WTC11 (cell line): ENCODE data around the gene LRRC74A. TPM values are rescaled to one million over a fixed set of nuclear protein-coding genes. Genes with fewer than 3 reads are reported as not detected.
A peak's percentile ranks its signal among the peaks of the same experiment; 100 is the strongest.

Experiments used
- ATAC-seq: fragments of 200-7000 bp; cut with Tn5 transposase; 2 replicates; pipeline ENCODE4 v1.10.0; 2021; ENCODE audit warnings: mild to moderate bottlenecking, moderate library complexity
- CTCF ChIA-PET: fragments of 300-600 bp; sonication (Branson Sonifier 250); formaldehyde crosslinking; loops from one replicate; lab custom pipeline; 2021; ENCODE audit warnings: antibody characterized with exemption; lab: Charles Lee
- POLR2A ChIA-PET: fragments of 350-600 bp; sonication (Branson Sonifier 250); formaldehyde crosslinking; loops from one replicate; lab custom pipeline; 2021; ENCODE audit warnings: antibody characterized with exemption; lab: Charles Lee
- DNase-seq: peaks from one replicate; pipeline ENCODE4 v3.0.0; 2021; ENCODE audit warnings: low spot score
- H3K27ac Mint-ChIP-seq: 2 replicates; pipeline ENCODE4 v1.8.0; 2021; ENCODE audit warnings: mixed read lengths
- H3K27me3 Mint-ChIP-seq: 2 replicates; pipeline ENCODE4 v1.8.0; 2021; ENCODE audit warnings: low read depth, mild to moderate bottlenecking, moderate library complexity, mixed read lengths
- H3K36me3 Mint-ChIP-seq: 2 replicates; pipeline ENCODE4 v1.8.0; 2021; ENCODE audit warnings: mixed read lengths
- H3K4me1 Mint-ChIP-seq: 2 replicates; pipeline ENCODE4 v1.8.0; 2022; ENCODE audit warnings: mixed read lengths
- H3K4me3 Mint-ChIP-seq: 2 replicates; pipeline ENCODE4 v1.8.0; 2021; ENCODE audit warnings: mild to moderate bottlenecking, moderate library complexity, mixed read lengths
- H3K9me3 Mint-ChIP-seq: 2 replicates; pipeline ENCODE4 v1.8.0; 2021; ENCODE audit warnings: mixed read lengths
- CDX4 ChIP-seq: fragments of 250-450 bp; sonication (Bioruptor Pico); IDR thresholded peaks from 2 replicates; pipeline ENCODE4 v1.9.0; 2021; ENCODE audit warnings: moderate library complexity, mild to moderate bottlenecking, inconsistent platforms, borderline replicate concordance
- CTCF ChIP-seq: fragments of 200-600 bp; IDR thresholded peaks from 2 replicates; pipeline ENCODE4 v1.8.0; 2022; ENCODE audit warnings: antibody characterized with exemption
- E2F4 ChIP-seq: sonication (generic); formaldehyde crosslinking; IDR thresholded peaks from 2 replicates; pipeline ENCODE4 v1.8.1; 2022; ENCODE audit warnings: low read depth, mild to moderate bottlenecking, moderate library complexity, missing genetic modification reagents, borderline replicate concordance
- ETV6 ChIP-seq: sonication (generic); formaldehyde crosslinking; IDR thresholded peaks from 2 replicates; pipeline ENCODE4 v1.8.1; 2022; ENCODE audit warnings: mild to moderate bottlenecking, missing genetic modification reagents
- JAZF1 ChIP-seq: fragments of 250-450 bp; sonication (Bioruptor Pico); IDR thresholded peaks from 2 replicates; pipeline ENCODE4 v1.9.0; 2021; ENCODE audit warnings: moderate library complexity, mild to moderate bottlenecking, inconsistent platforms
- JUN ChIP-seq: sonication (generic); formaldehyde crosslinking; IDR thresholded peaks from 2 replicates; pipeline ENCODE4 v1.8.0; 2023; ENCODE audit warnings: mild to moderate bottlenecking, missing genetic modification reagents
- NFE2L1 ChIP-seq: sonication (generic); formaldehyde crosslinking; IDR thresholded peaks from 2 replicates; pipeline ENCODE4 v1.8.1; 2023; ENCODE audit warnings: missing genetic modification reagents
- PRDM15 ChIP-seq: sonication (generic); formaldehyde crosslinking; IDR thresholded peaks from 2 replicates; pipeline ENCODE4 v1.8.0; 2022; ENCODE audit warnings: missing genetic modification reagents
- PREB ChIP-seq: sonication (generic); formaldehyde crosslinking; IDR thresholded peaks from 2 replicates; pipeline ENCODE4 v1.8.1; 2022; ENCODE audit warnings: mild to moderate bottlenecking, missing genetic modification reagents, moderate library complexity, borderline replicate concordance
- SMAD3 ChIP-seq: sonication (generic); formaldehyde crosslinking; IDR thresholded peaks from 2 replicates; pipeline ENCODE4 v1.8.0; 2022; ENCODE audit warnings: missing genetic modification reagents, mild to moderate bottlenecking, borderline replicate concordance
- TEAD1 ChIP-seq: sonication (generic); formaldehyde crosslinking; IDR thresholded peaks from 2 replicates; pipeline ENCODE4 v1.8.0; 2022; ENCODE audit warnings: mild to moderate bottlenecking, missing genetic modification reagents
- USF2 ChIP-seq: sonication (generic); formaldehyde crosslinking; IDR thresholded peaks from 2 replicates; pipeline ENCODE4 v1.8.1; 2023; ENCODE audit warnings: mild to moderate bottlenecking, missing genetic modification reagents, moderate library complexity
- ZBTB43 ChIP-seq: sonication (generic); formaldehyde crosslinking; IDR thresholded peaks from 2 replicates; pipeline ENCODE4 v1.8.1; 2023; ENCODE audit warnings: mild to moderate bottlenecking, missing genetic modification reagents
- ZNF121 ChIP-seq: sonication (generic); formaldehyde crosslinking; IDR thresholded peaks from 2 replicates; pipeline ENCODE4 v1.8.0; 2023; ENCODE audit warnings: missing genetic modification reagents
- ZNF396 ChIP-seq: fragments of 250-450 bp; sonication (Bioruptor Pico); IDR thresholded peaks from 2 replicates; pipeline ENCODE4 v1.8.0; 2021; ENCODE audit warnings: mild to moderate bottlenecking, moderate library complexity, borderline replicate concordance
- ZNF416 ChIP-seq: fragments of 250-450 bp; sonication (Bioruptor Pico); IDR thresholded peaks from 2 replicates; pipeline ENCODE4 v1.9.0; 2021; ENCODE audit warnings: mild to moderate bottlenecking, inconsistent platforms
- total RNA-seq: library from RNA; stranded (reverse); gene quantifications from 3 replicates; pipeline ENCODE4 v1.2.3, GENCODE V29; 2021

The LRRC74A gene
- total RNA-seq, 1 experiment from 2014 or later: not detected

GRCh38 chr14:76866456-76866855 lies 40.2 kb downstream of the LRRC74A start (continued):
- TF ChIP-seq SMAD3 (CRISPR knock-in tag): no peak
- no peak for TF ChIP-seq ZNF416
- no peak for TF ChIP-seq CDX4 (CRISPR knock-in tag)
- TF ChIP-seq ZNF396 (CRISPR knock-in tag): no peak
- no peak for TF ChIP-seq ETV6

- ChIA-PET CTCF (interaction anchor here (0.6 to 3.3 kb wide), 7 partner anchors 8 to 448 kb away, joined by 3 to 19 read pairs (median 6); no protein-coding TSS in a partner anchor), POLR2A (no interaction called here)
- Mint-ChIP-seq H3K36me3 (no peaks in the 10 kb centered on the region), H3K4me1 (peaks cover 25% of the 10 kb centered on the region), H3K27ac (no peak overlapping the region), H3K9me3 (no peaks in the 10 kb centered on the region), H3K27me3 (no peaks in the 10 kb centered on the region; the same call in 1 of the 2 replicates), H3K4me3 (no peak overlapping the region)
- DNase-seq (no peak), ATAC-seq (peak; percentile 9; the same call in 1 of the 2 replicates)
- peak; percentile 86 for TF ChIP-seq ZNF121 (CRISPR knock-in tag)
- no peak for TF ChIP-seq PRDM15
- TF ChIP-seq NFE2L1 (CRISPR knock-in tag): no peak
Observed at GRCh38 chr14:76867516-76868453, 41.6 kb downstream of the LRRC74A start.

- no peak overlapping the region for H3K4me3 Mint-ChIP-seq
- TF ChIP-seq PREB (no peak), TEAD1 (no peak)
- no peak overlapping the region for H3K27ac Mint-ChIP-seq
- no peaks in the 10 kb centered on the region for H3K9me3 Mint-ChIP-seq
- no peaks in the 10 kb centered on the region; the same call in 1 of the 2 replicates for H3K27me3 Mint-ChIP-seq
- no peaks in the 10 kb centered on the region for H3K36me3 Mint-ChIP-seq
- CTCF ChIA-PET: interaction anchor here (1.3 to 3.3 kb wide), 4 partner anchors 49 to 202 kb away, joined by 3 to 19 read pairs (median 8); no protein-coding TSS in a partner anchor
- POLR2A ChIA-PET: no interaction called here
- DNase-seq (no peak), ATAC-seq (peak; percentile 38)
- peaks cover 22% of the 10 kb centered on the region for H3K4me1 Mint-ChIP-seq
Observed at GRCh38 chr14:76868454-76869170, 42.4 kb downstream of the LRRC74A start.

GRCh38 chr14:76870166-76870565 lies 44.0 kb downstream of the LRRC74A start:
- POLR2A ChIA-PET: no interaction called here
- peaks cover 12% of the 10 kb centered on the region for H3K4me1 Mint-ChIP-seq
- H3K27ac Mint-ChIP-seq: no peak overlapping the region
- H3K9me3 Mint-ChIP-seq: peaks cover 3% of the 10 kb centered on the region
- ATAC-seq: no peak
- H3K27me3 Mint-ChIP-seq: peaks cover 3% of the 10 kb centered on the region; the same call in 1 of the 2 replicates
- peaks cover under 1% of the 10 kb centered on the region; the same call in 1 of the 2 replicates for H3K36me3 Mint-ChIP-seq
- no peak overlapping the region for H3K4me3 Mint-ChIP-seq
- CTCF ChIA-PET: interaction anchor here (0.6 to 3.5 kb wide), 15 partner anchors 8 to 343 kb away, joined by 3 to 80 read pairs (median 3); partner anchors contain the start of gene ANGEL1
- peak; percentile 44 for DNase-seq
- TF ChIP-seq JAZF1 (CRISPR knock-in tag) (no peak), E2F4 (no peak), CTCF (no peak), JUN (CRISPR knock-in tag) (no peak), ZBTB43 (CRISPR knock-in tag) (no peak), USF2 (CRISPR knock-in tag) (no peak)
